NCI-H2227 (cell line): ENCODE data around the gene RO60.
A peak's percentile ranks its signal among the peaks of the same experiment; 100 is the strongest.

Experiments used
- DNase-seq: peaks from one replicate; lab custom pipeline; 2025; ENCODE audit not compliant: unreplicated experiment; lab: John Stamatoyannopoulos, UW

The RO60 gene

GRCh38 chr1:193060406-193060805, 994 bp downstream of the RO60 start:
- no peak for DNase-seq

- DNase-seq, result no peak
Observed at GRCh38 chr1:193060938-193061337, 1.5 kb downstream of the RO60 start.

- DNase-seq, result no peak
Observed at GRCh38 chr1:193062698-193063463, 3.5 kb downstream of the RO60 start.

- DNase-seq, result no peak
Observed at GRCh38 chr1:193065954-193066353, 6.5 kb downstream of the RO60 start.

GRCh38 chr1:193066606-193067005, 7.2 kb downstream of the RO60 start:
- no peak for DNase-seq

GRCh38 chr1:193068013-193068412, 8.6 kb downstream of the RO60 start:
- no peak for DNase-seq

- peak; percentile 6 for DNase-seq
Observed at GRCh38 chr1:193069748-193070385, 10.5 kb downstream of the RO60 start.

- DNase-seq, result no peak
Observed at GRCh38 chr1:193070386-193070753, 11.0 kb downstream of the RO60 start.

- no peak for DNase-seq
Observed at GRCh38 chr1:193070942-193071341, 11.5 kb downstream of the RO60 start.

GRCh38 chr1:193077991-193078390, 18.6 kb downstream of the RO60 start:
- DNase-seq, result no peak

- no peak for DNase-seq
Observed at GRCh38 chr1:193079187-193079586, 19.8 kb downstream of the RO60 start.

GRCh38 chr1:193083365-193084088, 24.1 kb downstream of the RO60 start:
- no peak for DNase-seq

GRCh38 chr1:193085263-193085662, 25.9 kb downstream of the RO60 start:
- no peak for DNase-seq

GRCh38 chr1:193086342-193086741, 26.9 kb downstream of the RO60 start:
- no peak for DNase-seq

- no peak for DNase-seq
Observed at GRCh38 chr1:193087893-193088292, 28.5 kb downstream of the RO60 start.

- no peak for DNase-seq
Observed at GRCh38 chr1:193090865-193091264, 31.5 kb downstream of the RO60 start.

- no peak for DNase-seq
Observed at GRCh38 chr1:193094112-193094511, 34.7 kb downstream of the RO60 start.

- no peak for DNase-seq
Observed at GRCh38 chr1:193102662-193103061, 43.2 kb downstream of the RO60 start.

- no peak for DNase-seq
Observed at GRCh38 chr1:193103759-193104501, 44.5 kb downstream of the RO60 start.

GRCh38 chr1:193104502-193104906, 45.1 kb downstream of the RO60 start:
- peak; percentile 44 for DNase-seq
